Activated T-cell treated with anti-CD3 and anti-CD28 coated beads, Interleukin-2, amount 50 U/mL, for 4 hours (primary cell): Measurements from ENCODE around the gene EPM2A. TPM values are rescaled to one million over a fixed set of nuclear protein-coding genes. Genes with fewer than 3 reads are reported as not detected.

Experiments
- ATAC-seq, 2 donors: fragments of 200-7000 bp; cut with Tn5 transposase; one replicate each; pipeline ENCODE4 v1.10.0; 2021
- DNase-seq: peaks from one replicate; pipeline ENCODE4 v3.0.0-alpha.2; 2020
- H3K27me3 Mint-ChIP-seq: one replicate; pipeline ENCODE4 v1.8.0; 2021; ENCODE audit warnings: low read depth, mixed read lengths
- H3K36me3 Mint-ChIP-seq: one replicate; pipeline ENCODE4 v1.8.0; 2022; ENCODE audit warnings: mixed read lengths; ENCODE audit not compliant: insufficient read depth
- H3K4me1 Mint-ChIP-seq: one replicate; pipeline ENCODE4 v1.8.0; 2021; ENCODE audit warnings: low read depth, mixed read lengths
- H3K4me3 Mint-ChIP-seq: one replicate; pipeline ENCODE4 v1.8.0; 2021; ENCODE audit warnings: mild to moderate bottlenecking, moderate library complexity, mixed read lengths
- H3K9me3 Mint-ChIP-seq: one replicate; pipeline ENCODE4 v1.8.0; 2021; ENCODE audit warnings: mixed read lengths
- total RNA-seq, 3 donors: library from RNA; stranded (reverse); gene quantifications; one replicate each; pipeline ENCODE4 v1.2.1, GENCODE V29; 2021

Gene EPM2A
- total RNA-seq, 3 donors from 2014 or later, result 6.5 to 7.1 (median 6.7) TPM

DNA sequence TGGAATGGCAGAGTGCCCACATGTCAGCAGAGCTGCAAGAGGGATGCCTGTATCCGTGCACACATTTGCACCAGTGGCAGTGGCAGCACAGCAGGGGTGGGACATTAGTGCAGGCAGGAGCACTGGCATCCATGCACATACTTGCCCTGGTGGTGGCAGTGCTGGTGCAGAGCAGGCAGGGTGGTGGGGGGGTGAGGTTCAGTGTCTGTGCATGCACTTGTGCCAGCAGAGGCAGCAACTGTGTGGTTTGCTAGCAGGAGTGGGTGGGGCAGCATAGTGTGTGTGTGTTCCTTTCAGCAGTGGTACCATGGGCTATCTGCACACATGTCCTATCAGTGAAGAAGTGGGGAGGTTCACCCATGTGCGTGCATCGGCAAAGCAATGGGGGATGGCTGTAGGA is 151.6 kb downstream of the EPM2A start:
- ATAC-seq (no peak), DNase-seq (no peak)
- Mint-ChIP-seq H3K4me1 (no peaks in the 10 kb centered on the region), H3K27me3 (peaks cover 9% of the 10 kb centered on the region), H3K9me3 (peaks cover 8% of the 10 kb centered on the region), H3K4me3 (no peak overlapping the region), H3K36me3 (no peaks in the 10 kb centered on the region)

Other genes with a start within 250 kb of the EPM2A start
- 1 to 10 TPM; 4.5 to 6.9 (median 6.2) TPM for gene FBXO30, start 79.3 kb upstream of the EPM2A start, total RNA-seq
- gene SHPRH, start 228.8 kb upstream of the EPM2A start, total RNA-seq, result 10 to 100 TPM; 13.0 to 14.9 (median 14.2) TPM